HG02885 (cell line): ENCODE data around the gene MYMK.

Source experiments
- ATAC-seq: cut with Tn5 transposase; IDR thresholded peaks from one replicate; pipeline ENCODE4 v1.9.1; 2021; ENCODE audit warnings: mild to moderate bottlenecking; ENCODE audit not compliant: unreplicated experiment, poor library complexity

Gene MYMK

GRCh38 chr9:133507246-133507965, 17.4 kb downstream of the MYMK start:
- ATAC-seq: no peak

- no peak for ATAC-seq
Observed at GRCh38 chr9:133506653-133507038, 18.1 kb downstream of the MYMK start.

GRCh38 chr9:133505901-133506652, 18.7 kb downstream of the MYMK start:
- no peak for ATAC-seq

GRCh38 chr9:133505186-133505830, 19.5 kb downstream of the MYMK start:
- no peak for ATAC-seq

GRCh38 chr9:133502112-133502511, 22.6 kb downstream of the MYMK start:
- no peak for ATAC-seq

- no peak for ATAC-seq
Observed at GRCh38 chr9:133499892-133500270, 24.9 kb downstream of the MYMK start.

- no peak for ATAC-seq
Observed at GRCh38 chr9:133499132-133499891, 25.4 kb downstream of the MYMK start.

GRCh38 chr9:133496861-133497842, 27.6 kb downstream of the MYMK start:
- ATAC-seq: no peak

GRCh38 chr9:133495327-133496293, 29.1 kb downstream of the MYMK start:
- no peak for ATAC-seq

GRCh38 chr9:133494636-133495326, 30.0 kb downstream of the MYMK start:
- no peak for ATAC-seq

- no peak for ATAC-seq
Observed at GRCh38 chr9:133493845-133494540, 30.8 kb downstream of the MYMK start.

- ATAC-seq: no peak
Observed at GRCh38 chr9:133493428-133493827, 31.3 kb downstream of the MYMK start.

- no peak for ATAC-seq
Observed at GRCh38 chr9:133492061-133493021, 32.4 kb downstream of the MYMK start.

- no peak for ATAC-seq
Observed at GRCh38 chr9:133491656-133491925, 33.2 kb downstream of the MYMK start.

- ATAC-seq: no peak
Observed at GRCh38 chr9:133490865-133491655, 33.7 kb downstream of the MYMK start.
